GM12878 (cell line): Measurements from ENCODE around the gene IPO8.

Experiments
- ASH2L ChIP-seq: fragments of 300-600, 200-600 bp; sonication (generic); IDR thresholded peaks from 2 replicates; pipeline ENCODE4 v1.6.1; 2017; ENCODE audit warnings: low read depth, mild to moderate bottlenecking, borderline replicate concordance
- BHLHE40 ChIP-seq, 2 experiments: fragments of 450-650 bp in 1 of 2; IDR thresholded peaks; 2 replicates each; pipeline ENCODE4 v1.6.1; 2011 to 2017; ENCODE audit warnings: low read depth in 2 of 2, borderline replicate concordance in 1 of 2, improper control_type of control experiment in 1 of 2, low read length in 1 of 2, mild to moderate bottlenecking in 1 of 2
- DPF2 ChIP-seq: fragments of 450-650 bp; IDR thresholded peaks from 2 replicates; pipeline ENCODE4 v1.6.1; 2017; ENCODE audit warnings: mild to moderate bottlenecking
- MYC ChIP-seq: IDR thresholded peaks from 2 replicates; pipeline ENCODE4 v1.6.1; 2011; ENCODE audit warnings: mild to moderate bottlenecking, low read length, moderate library complexity, inconsistent platforms; ENCODE audit not compliant: insufficient read depth, insufficient replicate concordance, insufficient read length, severe bottlenecking
- POLR2A ChIP-seq: IDR thresholded peaks from 2 replicates; pipeline ENCODE4 v1.6.1; 2011; ENCODE audit warnings: low read depth, mild to moderate bottlenecking, low read length
- POLR2AphosphoS2 ChIP-seq: IDR thresholded peaks from 2 replicates; pipeline ENCODE4 v1.6.1; 2011; ENCODE audit warnings: low read depth, mild to moderate bottlenecking, low read length, improper control_type of control experiment, moderate library complexity
- POLR2AphosphoS5 ChIP-seq: IDR thresholded peaks from 2 replicates; pipeline ENCODE4 v1.6.1; 2011; ENCODE audit warnings: mild to moderate bottlenecking, low read length, inconsistent platforms
- REST ChIP-seq: IDR thresholded peaks from 2 replicates; pipeline ENCODE4 v1.6.1; 2012; ENCODE audit warnings: mild to moderate bottlenecking, low read depth, low read length
- SMAD1 ChIP-seq: fragments of 450-650 bp; IDR thresholded peaks from 2 replicates; pipeline ENCODE4 v1.6.1; 2018; ENCODE audit warnings: mild to moderate bottlenecking, low read depth; ENCODE audit not compliant: partially characterized antibody
- SP1 ChIP-seq: IDR thresholded peaks from one replicate; pipeline ENCODE4 v1.6.1; 2011; ENCODE audit warnings: low read depth, low read length
- ZBTB40 ChIP-seq: fragments of 450-650 bp; IDR thresholded peaks from 2 replicates; pipeline ENCODE4 v1.6.1; 2016; ENCODE audit warnings: mild to moderate bottlenecking, moderate library complexity, borderline replicate concordance
- TF ChIP-seq, protein P1 (sequence below): fragments of 450-650 bp; IDR thresholded peaks from 2 replicates; pipeline ENCODE4 v1.6.1; 2018; ENCODE audit warnings: borderline replicate concordance, mild to moderate bottlenecking; ENCODE audit not compliant: partially characterized antibody
- TF ChIP-seq, protein P2 (sequence below), 3 experiments: IDR thresholded peaks in 2 of 3; conservative IDR thresholded peaks in 1 of 3; 2 replicates each; pipeline ENCODE4 v1.5.1; 2011; ENCODE audit warnings: low read depth in 3 of 3, low read length in 3 of 3, mild to moderate bottlenecking in 3 of 3, control low read depth in 2 of 3, moderate library complexity in 2 of 3, inconsistent platforms in 1 of 3, mixed read lengths in 1 of 3; ENCODE audit not compliant: control insufficient read depth in 2 of 3, insufficient read depth in 1 of 3; ENCODE audit errors: extremely low read depth in 1 of 3

GRCh38 chr12:30622509-30622908 lies 73.2 kb downstream of the IPO8 start:
- TF ChIP-seq REST, result no peak
- TF ChIP-seq, protein P1, sequence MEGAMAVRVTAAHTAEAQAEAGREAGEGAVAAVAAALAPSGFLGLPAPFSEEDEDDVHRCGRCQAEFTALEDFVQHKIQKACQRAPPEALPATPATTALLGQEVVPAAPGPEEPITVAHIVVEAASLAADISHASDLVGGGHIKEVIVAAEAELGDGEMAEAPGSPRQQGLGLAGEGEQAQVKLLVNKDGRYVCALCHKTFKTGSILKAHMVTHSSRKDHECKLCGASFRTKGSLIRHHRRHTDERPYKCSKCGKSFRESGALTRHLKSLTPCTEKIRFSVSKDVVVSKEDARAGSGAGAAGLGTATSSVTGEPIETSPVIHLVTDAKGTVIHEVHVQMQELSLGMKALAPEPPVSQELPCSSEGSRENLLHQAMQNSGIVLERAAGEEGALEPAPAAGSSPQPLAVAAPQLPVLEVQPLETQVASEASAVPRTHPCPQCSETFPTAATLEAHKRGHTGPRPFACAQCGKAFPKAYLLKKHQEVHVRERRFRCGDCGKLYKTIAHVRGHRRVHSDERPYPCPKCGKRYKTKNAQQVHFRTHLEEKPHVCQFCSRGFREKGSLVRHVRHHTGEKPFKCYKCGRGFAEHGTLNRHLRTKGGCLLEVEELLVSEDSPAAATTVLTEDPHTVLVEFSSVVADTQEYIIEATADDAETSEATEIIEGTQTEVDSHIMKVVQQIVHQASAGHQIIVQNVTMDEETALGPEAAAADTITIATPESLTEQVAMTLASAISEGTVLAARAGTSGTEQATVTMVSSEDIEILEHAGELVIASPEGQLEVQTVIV, result no peak
- no peak for TF ChIP-seq POLR2A
- no peak for TF ChIP-seq ASH2L
- no peak for TF ChIP-seq MYC
- no peak for TF ChIP-seq POLR2AphosphoS5
- no peak for TF ChIP-seq SP1
- TF ChIP-seq DPF2, result no peak
- no peak for TF ChIP-seq POLR2AphosphoS2
- TF ChIP-seq ZBTB40, result no peak
- TF ChIP-seq, protein P2, sequence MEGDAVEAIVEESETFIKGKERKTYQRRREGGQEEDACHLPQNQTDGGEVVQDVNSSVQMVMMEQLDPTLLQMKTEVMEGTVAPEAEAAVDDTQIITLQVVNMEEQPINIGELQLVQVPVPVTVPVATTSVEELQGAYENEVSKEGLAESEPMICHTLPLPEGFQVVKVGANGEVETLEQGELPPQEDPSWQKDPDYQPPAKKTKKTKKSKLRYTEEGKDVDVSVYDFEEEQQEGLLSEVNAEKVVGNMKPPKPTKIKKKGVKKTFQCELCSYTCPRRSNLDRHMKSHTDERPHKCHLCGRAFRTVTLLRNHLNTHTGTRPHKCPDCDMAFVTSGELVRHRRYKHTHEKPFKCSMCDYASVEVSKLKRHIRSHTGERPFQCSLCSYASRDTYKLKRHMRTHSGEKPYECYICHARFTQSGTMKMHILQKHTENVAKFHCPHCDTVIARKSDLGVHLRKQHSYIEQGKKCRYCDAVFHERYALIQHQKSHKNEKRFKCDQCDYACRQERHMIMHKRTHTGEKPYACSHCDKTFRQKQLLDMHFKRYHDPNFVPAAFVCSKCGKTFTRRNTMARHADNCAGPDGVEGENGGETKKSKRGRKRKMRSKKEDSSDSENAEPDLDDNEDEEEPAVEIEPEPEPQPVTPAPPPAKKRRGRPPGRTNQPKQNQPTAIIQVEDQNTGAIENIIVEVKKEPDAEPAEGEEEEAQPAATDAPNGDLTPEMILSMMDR (IDR thresholded peaks at IDR 0.05 in 2 of 3, conservative IDR thresholded peaks at IDR 0.05 in 1 of 3; ENCODE audit: control insufficient read depth in 2 of 3, extremely low read depth in 1 of 3, insufficient read depth in 1 of 3, low read depth in 3 of 3, low read length in 3 of 3), result no peak
- TF ChIP-seq SMAD1, result no peak
- no peak for TF ChIP-seq BHLHE40 (IDR thresholded peaks at IDR 0.05; ENCODE audit: borderline replicate concordance in 1 of 2, low read depth in 2 of 2, low read length in 1 of 2)
